Smooth muscle cell (in vitro differentiated cells): ENCODE measurements around the gene EXOC1. TPM values are rescaled to one million over a fixed set of nuclear protein-coding genes. Genes with fewer than 3 reads are reported as not detected.
A peak's percentile ranks its signal among the peaks of the same experiment; 100 is the strongest.

Source experiments
- DNase-seq: peaks from one replicate; lab custom pipeline; 2025; ENCODE audit not compliant: unreplicated experiment; lab: John Stamatoyannopoulos, UW
- H2AFZ ChIP-seq: fragments of 200-600 bp; sonication (generic); 2 replicates; pipeline ENCODE4 v1.6.0; 2016; ENCODE audit warnings: antibody characterized with exemption, low read depth, mild to moderate bottlenecking
- H3F3A ChIP-seq: fragments of 200-600 bp; sonication (generic); 2 replicates; pipeline ENCODE4 v1.6.0; 2017; ENCODE audit warnings: antibody characterized with exemption, low read depth
- H3K27ac ChIP-seq: fragments of 200-600 bp; sonication (generic); 2 replicates; pipeline ENCODE4 v1.5.1; 2016; ENCODE audit warnings: low read depth, mild to moderate bottlenecking
- H3K27me3 ChIP-seq: fragments of 200-600 bp; sonication (generic); 2 replicates; pipeline ENCODE4 v1.6.1; 2016; ENCODE audit warnings: low read depth, mild to moderate bottlenecking
- H3K36me3 ChIP-seq: fragments of 200-600 bp; sonication (generic); 2 replicates; pipeline ENCODE4 v1.5.1; 2016; ENCODE audit warnings: low read depth
- H3K4me1 ChIP-seq: fragments of 200-600 bp; sonication (generic); 2 replicates; pipeline ENCODE4 v1.5.1; 2016; ENCODE audit warnings: low read depth
- H3K4me2 ChIP-seq: fragments of 200-600 bp; sonication (generic); 2 replicates; pipeline ENCODE4 v1.6.0; 2016; ENCODE audit warnings: mild to moderate bottlenecking
- H3K4me3 ChIP-seq: fragments of 200-600 bp; sonication (generic); 2 replicates; pipeline ENCODE4 v1.5.1; 2016; ENCODE audit warnings: mild to moderate bottlenecking
- H3K79me2 ChIP-seq: fragments of 200-600 bp; sonication (generic); 2 replicates; pipeline ENCODE4 v1.6.0; 2016; ENCODE audit warnings: low read depth, mild to moderate bottlenecking
- H3K9ac ChIP-seq: fragments of 200-600 bp; sonication (generic); 2 replicates; pipeline ENCODE4 v1.6.0; 2016; ENCODE audit warnings: low read depth
- H3K9me3 ChIP-seq: fragments of 200-600 bp; sonication (generic); replicated peaks from 2 replicates; pipeline ENCODE4 v1.5.1; 2016; ENCODE audit warnings: low read depth
- H4K20me1 ChIP-seq: fragments of 200-600 bp; sonication (generic); 2 replicates; pipeline ENCODE4 v1.6.0; 2016; ENCODE audit warnings: low read depth
- WGBS: methylation state at CpG from one replicate; pipeline ENCODE4 v1.1.7; 2016; ENCODE audit warnings: low lambda C conversion rate; 5-methylcytosine and 5-hydroxymethylcytosine counted together
- polyA plus RNA-seq: library from polyadenylated mRNA; unstranded; fragments of >200 nt; fragmentation: Nextera tagmentation; extraction: Ambion mirVana; gene quantifications from 2 replicates; pipeline ENCODE4 v1.2.1, GENCODE V29; 2016
- small RNA-seq: library from RNA; depleted of rRNA; stranded (forward); fragments of <200 nt; gene quantifications from one replicate; pipeline ENCODE3, GENCODE V24; 2014
- total RNA-seq: library from RNA; depleted of rRNA; stranded (reverse); fragments of >200 nt; gene quantifications from 2 replicates; pipeline ENCODE4 v1.2.3, GENCODE V29; 2014
- TF ChIP-seq, protein P1 (sequence below): fragments of 200-600 bp; sonication (generic); IDR thresholded peaks from 2 replicates; pipeline ENCODE4 v1.5.1; 2017; ENCODE audit warnings: borderline replicate concordance, mild to moderate bottlenecking, antibody characterized with exemption; ENCODE audit not compliant: insufficient read depth, poor library complexity, severe bottlenecking

Gene EXOC1
- total and polyA plus RNA-seq, 2 experiments from 2014 or later: 18.5 to 34.2 TPM

DNA sequence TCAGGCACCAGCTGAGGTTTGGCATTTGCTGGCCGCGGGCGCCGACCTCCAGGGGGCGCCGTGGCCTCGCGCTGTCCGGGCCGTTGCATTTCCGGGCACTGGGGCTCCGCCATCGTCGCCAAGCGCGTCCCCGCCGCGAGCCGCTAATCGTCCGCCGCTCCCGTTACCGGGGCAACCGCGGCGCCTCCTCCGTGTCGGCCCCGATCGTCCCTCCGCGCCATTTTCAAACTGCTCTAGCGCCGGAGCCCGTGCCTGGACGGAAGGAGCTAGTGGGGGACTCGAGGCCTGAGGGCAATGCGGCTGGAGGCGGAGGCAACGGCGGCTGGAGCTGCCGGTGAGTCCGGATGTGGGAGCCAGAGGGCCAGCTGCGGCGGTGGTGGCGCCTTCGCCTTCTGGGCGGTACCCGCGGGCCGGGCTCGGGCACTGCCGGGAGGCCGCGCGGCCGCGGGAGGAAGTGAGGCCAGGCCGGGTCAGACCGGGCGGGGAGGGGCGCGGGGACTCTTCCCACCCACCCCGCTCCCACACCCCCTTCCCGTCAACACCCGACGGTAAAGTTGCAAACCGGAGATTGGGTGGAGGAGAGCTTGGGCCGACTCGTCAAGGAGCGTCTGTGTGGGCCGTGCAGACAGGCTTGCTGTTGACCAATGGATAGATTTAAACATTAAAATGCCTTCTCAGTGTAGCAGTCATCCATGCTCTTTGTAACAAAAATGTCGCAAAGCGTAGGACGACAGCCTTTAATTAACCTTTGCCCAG, 95.5 kb downstream of the EXOC1 start, which contains the start of gene CEP135:
CEP135 (plus strand) TSS at position 220 of the 756 bp plus-strand sequence. CDS start 3,186 bp downstream, outside the sequence.
- Histone ChIP-seq H3K79me2 (peaks cover 23% of the 10 kb centered on the region), H3F3A (peaks cover 16% of the 10 kb centered on the region), H3K4me1 (peaks cover 9% of the 10 kb centered on the region), H3K4me2 (peak within 1 kb of the TSS; percentile 93), H3K27ac (peak within 1 kb of the TSS; percentile 96), H3K9me3 (no peaks in the 10 kb centered on the region), H3K4me3 (peak within 1 kb of the TSS; percentile 80), H3K9ac (peak within 1 kb of the TSS; percentile 79), H3K36me3 (peaks cover 2% of the 10 kb centered on the region), H3K27me3 (no peaks in the 10 kb centered on the region), H2AFZ (peak within 1 kb of the TSS; percentile 77), H4K20me1 (no peaks in the 10 kb centered on the region)
- peak; percentile 88 for DNase-seq
- WGBS: 1% methylated on average over 61 of the region's 77 CpGs
- TF ChIP-seq, protein P1, sequence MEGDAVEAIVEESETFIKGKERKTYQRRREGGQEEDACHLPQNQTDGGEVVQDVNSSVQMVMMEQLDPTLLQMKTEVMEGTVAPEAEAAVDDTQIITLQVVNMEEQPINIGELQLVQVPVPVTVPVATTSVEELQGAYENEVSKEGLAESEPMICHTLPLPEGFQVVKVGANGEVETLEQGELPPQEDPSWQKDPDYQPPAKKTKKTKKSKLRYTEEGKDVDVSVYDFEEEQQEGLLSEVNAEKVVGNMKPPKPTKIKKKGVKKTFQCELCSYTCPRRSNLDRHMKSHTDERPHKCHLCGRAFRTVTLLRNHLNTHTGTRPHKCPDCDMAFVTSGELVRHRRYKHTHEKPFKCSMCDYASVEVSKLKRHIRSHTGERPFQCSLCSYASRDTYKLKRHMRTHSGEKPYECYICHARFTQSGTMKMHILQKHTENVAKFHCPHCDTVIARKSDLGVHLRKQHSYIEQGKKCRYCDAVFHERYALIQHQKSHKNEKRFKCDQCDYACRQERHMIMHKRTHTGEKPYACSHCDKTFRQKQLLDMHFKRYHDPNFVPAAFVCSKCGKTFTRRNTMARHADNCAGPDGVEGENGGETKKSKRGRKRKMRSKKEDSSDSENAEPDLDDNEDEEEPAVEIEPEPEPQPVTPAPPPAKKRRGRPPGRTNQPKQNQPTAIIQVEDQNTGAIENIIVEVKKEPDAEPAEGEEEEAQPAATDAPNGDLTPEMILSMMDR: peak; percentile 85

GRCh38 chr4:55949482-55949802, 96.0 kb downstream of the EXOC1 start:
- TF ChIP-seq, protein P1: no peak
- Histone ChIP-seq H3K4me1 (peaks cover 9% of the 10 kb centered on the region), H3K27ac (peak overlapping the region; percentile 96), H3K9me3 (no peaks in the 10 kb centered on the region), H3K4me3 (peak overlapping the region; percentile 80), H3K4me2 (peak overlapping the region; percentile 93), H3K36me3 (peaks cover 6% of the 10 kb centered on the region), H2AFZ (peak overlapping the region; percentile 77), H3F3A (peaks cover 16% of the 10 kb centered on the region), H3K27me3 (no peaks in the 10 kb centered on the region), H3K9ac (peak overlapping the region; percentile 79), H3K79me2 (peaks cover 23% of the 10 kb centered on the region), H4K20me1 (no peaks in the 10 kb centered on the region)
- DNase-seq: no peak
- WGBS: 0% methylated on average over 3 of the region's 3 CpGs

GRCh38 chr4:55951191-55951922, 97.9 kb downstream of the EXOC1 start:
- Histone ChIP-seq H3K36me3 (peaks cover 6% of the 10 kb centered on the region), H3K4me2 (no peak overlapping the region), H2AFZ (no peak overlapping the region), H3K27me3 (no peaks in the 10 kb centered on the region), H3K4me3 (no peak overlapping the region), H4K20me1 (no peaks in the 10 kb centered on the region), H3K9me3 (no peaks in the 10 kb centered on the region), H3K4me1 (peaks cover 9% of the 10 kb centered on the region), H3K79me2 (peaks cover 23% of the 10 kb centered on the region), H3K27ac (no peak overlapping the region), H3K9ac (no peak overlapping the region), H3F3A (peaks cover 16% of the 10 kb centered on the region)
- TF ChIP-seq, protein P1: no peak
- 97% methylated on average over 5 of the region's 5 CpGs for WGBS
- no peak for DNase-seq

Small RNAs within 50 kb of the gene (small RNA-seq; reads per million reads assigned to genes)
- gene RNU6-652P: not detected

Other genes starting within 250 kb of the EXOC1 start
- gene NMU, start 217.3 kb upstream of the EXOC1 start, total RNA-seq: not detected in 2 replicates
- gene NMU, start 217.3 kb upstream of the EXOC1 start, polyA plus RNA-seq: not detected in 2 replicates
- not detected in 2 replicates for gene EXOC1L, start 33.9 kb upstream of the EXOC1 start, total RNA-seq
- not detected in 2 replicates for gene EXOC1L, start 33.9 kb upstream of the EXOC1 start, polyA plus RNA-seq
- 11.4 and 28.9 TPM in 2 replicates for gene CEP135, start 95.3 kb downstream of the EXOC1 start, total RNA-seq
- gene CEP135, start 95.3 kb downstream of the EXOC1 start, polyA plus RNA-seq: 3.1 and 4.5 TPM in 2 replicates